ENCODE results near the gene PLA1A. TPM values are rescaled to one million over a fixed set of nuclear protein-coding genes. Genes with fewer than 3 reads are reported as not detected.
A peak's percentile ranks its signal among the peaks of the same experiment; 100 is the strongest.

Gene PLA1A
- total RNA-seq, 1 donor from 2014 or later: 15.0 TPM

DNA sequence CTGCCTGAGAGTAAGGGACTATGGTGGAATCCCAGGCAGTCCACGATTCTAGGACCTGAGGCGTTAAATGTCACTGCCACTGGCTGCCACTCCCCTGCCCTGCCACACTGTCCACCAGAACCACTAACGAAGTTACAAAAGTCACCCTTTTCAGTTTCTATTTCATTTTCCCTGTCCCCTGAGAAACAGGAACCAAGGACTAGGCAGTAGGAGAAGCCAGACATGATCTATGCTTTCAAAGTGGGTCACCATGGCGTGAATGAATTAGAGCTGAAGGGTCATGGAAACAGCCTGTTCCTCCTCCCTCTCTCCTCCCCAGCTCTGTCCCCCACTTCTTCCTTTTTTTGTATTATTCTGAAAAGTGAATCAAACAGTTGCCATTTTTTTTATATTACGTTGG is 27.5 kb upstream of the PLA1A start:
- Histone ChIP-seq H3K27me3 (no peaks in the 10 kb centered on the region), H3K4me1 (no peaks in the 10 kb centered on the region), H3K9me3 (no peaks in the 10 kb centered on the region), H3K27ac (no peak overlapping the region), H3K36me3 (no peaks in the 10 kb centered on the region), H3K4me3 (no peak overlapping the region)
- DNase-seq (ENCODE audit: low spot score in 2 of 2): no peak
- intact Hi-C loops (cut with DNase I): no loop called here
- TF ChIP-seq, protein P1, sequence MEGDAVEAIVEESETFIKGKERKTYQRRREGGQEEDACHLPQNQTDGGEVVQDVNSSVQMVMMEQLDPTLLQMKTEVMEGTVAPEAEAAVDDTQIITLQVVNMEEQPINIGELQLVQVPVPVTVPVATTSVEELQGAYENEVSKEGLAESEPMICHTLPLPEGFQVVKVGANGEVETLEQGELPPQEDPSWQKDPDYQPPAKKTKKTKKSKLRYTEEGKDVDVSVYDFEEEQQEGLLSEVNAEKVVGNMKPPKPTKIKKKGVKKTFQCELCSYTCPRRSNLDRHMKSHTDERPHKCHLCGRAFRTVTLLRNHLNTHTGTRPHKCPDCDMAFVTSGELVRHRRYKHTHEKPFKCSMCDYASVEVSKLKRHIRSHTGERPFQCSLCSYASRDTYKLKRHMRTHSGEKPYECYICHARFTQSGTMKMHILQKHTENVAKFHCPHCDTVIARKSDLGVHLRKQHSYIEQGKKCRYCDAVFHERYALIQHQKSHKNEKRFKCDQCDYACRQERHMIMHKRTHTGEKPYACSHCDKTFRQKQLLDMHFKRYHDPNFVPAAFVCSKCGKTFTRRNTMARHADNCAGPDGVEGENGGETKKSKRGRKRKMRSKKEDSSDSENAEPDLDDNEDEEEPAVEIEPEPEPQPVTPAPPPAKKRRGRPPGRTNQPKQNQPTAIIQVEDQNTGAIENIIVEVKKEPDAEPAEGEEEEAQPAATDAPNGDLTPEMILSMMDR (IDR thresholded peaks at IDR 0.05): no peak

DNA sequence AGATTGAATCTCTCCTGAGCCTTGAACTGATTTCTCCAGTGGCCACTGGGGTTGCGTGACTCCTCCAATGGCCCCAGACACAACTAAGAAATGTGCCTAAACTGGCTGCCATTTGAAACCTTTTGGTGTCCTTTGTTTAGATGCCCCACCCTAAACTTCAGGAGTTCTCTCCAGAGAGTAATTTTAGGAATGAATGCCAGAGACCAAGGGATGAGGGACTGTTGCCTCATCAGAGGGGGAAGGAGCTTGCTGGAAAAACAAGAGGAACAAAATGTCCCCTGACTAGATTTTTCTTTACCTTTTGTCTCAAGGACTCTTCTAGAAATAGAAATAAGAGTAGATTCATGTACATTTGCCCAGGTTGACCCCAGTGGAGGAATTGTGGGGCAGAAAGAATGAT is 26.5 kb upstream of the PLA1A start:
- Histone ChIP-seq H3K27ac (peak overlapping the region in 1 of 2 donors; percentile 50), H3K4me1 (no peaks in the 10 kb centered on the region), H3K9me3 (no peaks in the 10 kb centered on the region), H3K4me3 (no peak overlapping the region), H3K36me3 (no peaks in the 10 kb centered on the region), H3K27me3 (no peaks in the 10 kb centered on the region)
- intact Hi-C loops (cut with DNase I): no loop called here
- TF ChIP-seq, protein P1 (IDR thresholded peaks at IDR 0.05): no peak
- DNase-seq (ENCODE audit: low spot score in 2 of 2): no peak

DNA sequence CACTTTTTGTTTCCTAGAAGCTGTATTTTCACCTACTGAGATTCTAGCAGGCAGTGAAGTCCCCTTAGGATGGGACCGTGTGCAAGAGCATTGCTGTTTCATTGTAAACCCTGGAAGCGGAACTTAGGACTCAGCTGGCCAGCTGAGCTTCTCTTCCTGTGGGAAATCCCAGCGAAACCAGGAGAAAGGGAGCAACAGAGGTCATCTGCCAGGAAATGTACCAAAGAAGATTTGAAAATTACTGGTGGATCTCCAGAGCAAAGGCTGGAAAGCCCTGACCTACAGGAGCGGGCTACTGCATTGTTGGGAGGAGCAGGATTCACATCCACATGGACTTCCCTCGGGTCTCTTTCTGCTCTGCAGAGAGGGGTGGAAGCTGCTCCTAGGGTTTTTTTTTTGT is 26.0 kb upstream of the PLA1A start:
- TF ChIP-seq, protein P1 (IDR thresholded peaks at IDR 0.05): no peak
- DNase-seq (ENCODE audit: low spot score in 2 of 2): no peak
- Histone ChIP-seq H3K9me3 (no peaks in the 10 kb centered on the region), H3K4me3 (no peak overlapping the region), H3K27me3 (no peaks in the 10 kb centered on the region), H3K4me1 (no peaks in the 10 kb centered on the region), H3K36me3 (no peaks in the 10 kb centered on the region), H3K27ac (peak overlapping the region in 1 of 2 donors; percentile 50)
- intact Hi-C loops (cut with DNase I): no loop called here

DNA sequence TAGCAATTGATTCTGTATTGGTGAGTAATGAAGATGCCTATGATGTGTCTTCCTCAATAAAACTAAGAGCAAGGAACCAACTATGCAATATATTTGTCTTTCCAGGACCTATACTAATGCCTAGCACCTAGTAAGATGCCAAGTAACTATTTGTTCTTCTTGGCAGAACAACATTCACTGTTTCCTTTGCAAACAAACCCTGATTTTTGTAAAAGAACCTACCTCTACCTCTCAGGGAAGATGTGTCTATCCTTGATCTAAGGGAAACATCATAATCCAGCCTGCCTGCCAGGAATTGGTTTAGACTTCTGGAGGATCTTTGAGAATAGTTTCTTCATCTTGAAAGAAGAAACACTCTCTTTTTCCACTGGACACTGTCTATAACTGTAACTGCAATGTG is 22.2 kb upstream of the PLA1A start:
- H3K27ac ChIP-seq: no peak overlapping the region
- H3K36me3 ChIP-seq: no peaks in the 10 kb centered on the region
- peaks cover 0 to 3% of the 10 kb centered on the region in 2 donors for H3K4me1 ChIP-seq
- no peak for DNase-seq (ENCODE audit: low spot score in 2 of 2)
- H3K4me3 ChIP-seq: no peak overlapping the region
- no peaks in the 10 kb centered on the region for H3K27me3 ChIP-seq
- H3K9me3 ChIP-seq: no peaks in the 10 kb centered on the region
- intact Hi-C loops (cut with DNase I): no loop called here
- TF ChIP-seq, protein P1 (IDR thresholded peaks at IDR 0.05): no peak

DNA sequence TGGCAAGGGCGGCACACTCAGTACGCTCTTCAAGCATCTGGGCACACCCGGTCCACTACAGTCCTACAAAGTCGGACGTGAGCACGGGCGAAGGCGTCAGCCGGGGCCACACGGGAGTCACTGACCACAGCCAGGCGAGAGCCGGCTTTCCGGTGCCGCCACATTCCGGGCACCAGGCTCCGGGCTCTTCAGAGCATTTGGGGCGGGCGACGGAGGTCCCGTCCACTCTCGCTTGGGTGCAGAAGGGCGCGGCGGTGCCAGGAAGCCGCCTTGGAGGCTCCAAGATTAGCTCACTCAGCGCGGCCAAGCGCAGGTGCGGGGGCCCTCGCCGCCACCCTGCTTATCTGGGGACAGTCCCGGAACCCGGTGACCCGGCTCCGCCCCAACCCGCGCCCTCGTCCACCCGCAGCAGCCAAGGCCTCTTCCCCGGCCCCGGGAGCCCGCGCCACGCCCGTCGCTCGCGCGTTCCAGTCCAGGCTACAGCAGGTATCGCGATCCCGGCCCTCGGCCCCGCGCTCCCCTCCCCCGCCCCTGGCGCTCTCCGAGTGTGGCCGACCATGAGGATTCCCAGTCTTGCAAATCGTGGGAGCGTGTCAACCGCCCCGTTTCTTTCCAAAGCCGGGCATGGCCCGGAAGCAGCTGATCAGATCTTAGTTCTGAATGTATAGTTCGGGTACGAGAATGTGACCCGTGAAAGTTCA is 18.2 kb upstream of the PLA1A start, which contains the start of gene ADPRH:
Gene ADPRH (plus strand): TSS at position 127 of the 701 bp plus-strand sequence. CDS start 2,678 bp downstream, outside the sequence.
- H3K36me3 ChIP-seq: no peaks in the 10 kb centered on the region
- TF ChIP-seq, protein P1 (IDR thresholded peaks at IDR 0.05): no peak
- H3K4me1 ChIP-seq: peaks cover 0 to 4% of the 10 kb centered on the region in 2 donors
- H3K27me3 ChIP-seq: no peaks in the 10 kb centered on the region
- intact Hi-C loops (cut with DNase I): loop anchor here (1.0 to 5.0 kb wide), 2 partner anchors 48 to 98 kb away; partner anchors contain the start of gene COX17
- DNase-seq (ENCODE audit: low spot score in 2 of 2): peak in 1 of 2 donors; percentile 86
- no peaks in the 10 kb centered on the region for H3K9me3 ChIP-seq
- peak within 1 kb of the TSS; percentile 92 to 93 for H3K27ac ChIP-seq
- peak within 1 kb of the TSS; percentile 55 to 88 for H3K4me3 ChIP-seq

All from ascending aorta (tissue), 2 donors.